Spleen (tissue), 7 donors: ENCODE results near the gene ARIH2.
A peak's percentile ranks its signal among the peaks of the same experiment; 100 is the strongest.

Experiments
- POLR2A ChIP-seq, 3 donors: fragments of 450-650 bp; IDR thresholded peaks; one replicate each; pipeline ENCODE4 v1.5.1; 2017; ENCODE audit warnings: antibody characterized with exemption in 3 of 3, mild to moderate bottlenecking in 1 of 3
- POLR2AphosphoS5 ChIP-seq, 3 donors: sonication (generic); formaldehyde crosslinking; IDR thresholded peaks; one replicate each; pipeline ENCODE4 v1.5.1; 2017; ENCODE audit warnings: antibody characterized with exemption in 3 of 3
- TF ChIP-seq, protein P1 (sequence below), 11 experiments: fragments of 200-600 bp in 7 of 11; fragments of 450-650 bp in 4 of 11; sonication (generic) in 4 of 11; IDR thresholded peaks in 8 of 11; conservative IDR thresholded peaks in 3 of 11; 1 replicate in 7 of 11; 2 replicates in 4 of 11; pipeline versions ENCODE4 v1.4.0 to v1.8.0; 2016 to 2021; ENCODE audit warnings: antibody characterized with exemption in 11 of 11, inconsistent platforms in 4 of 11, mild to moderate bottlenecking in 1 of 11
- donor health status: DM: no; HTN: no; CAD: no; lungs with moderate emphysema.
- donor health status: DM: no; HTN: no; CAD: no.
- donor health status: DM: no; HTN: no; CAD: no.

DNA sequence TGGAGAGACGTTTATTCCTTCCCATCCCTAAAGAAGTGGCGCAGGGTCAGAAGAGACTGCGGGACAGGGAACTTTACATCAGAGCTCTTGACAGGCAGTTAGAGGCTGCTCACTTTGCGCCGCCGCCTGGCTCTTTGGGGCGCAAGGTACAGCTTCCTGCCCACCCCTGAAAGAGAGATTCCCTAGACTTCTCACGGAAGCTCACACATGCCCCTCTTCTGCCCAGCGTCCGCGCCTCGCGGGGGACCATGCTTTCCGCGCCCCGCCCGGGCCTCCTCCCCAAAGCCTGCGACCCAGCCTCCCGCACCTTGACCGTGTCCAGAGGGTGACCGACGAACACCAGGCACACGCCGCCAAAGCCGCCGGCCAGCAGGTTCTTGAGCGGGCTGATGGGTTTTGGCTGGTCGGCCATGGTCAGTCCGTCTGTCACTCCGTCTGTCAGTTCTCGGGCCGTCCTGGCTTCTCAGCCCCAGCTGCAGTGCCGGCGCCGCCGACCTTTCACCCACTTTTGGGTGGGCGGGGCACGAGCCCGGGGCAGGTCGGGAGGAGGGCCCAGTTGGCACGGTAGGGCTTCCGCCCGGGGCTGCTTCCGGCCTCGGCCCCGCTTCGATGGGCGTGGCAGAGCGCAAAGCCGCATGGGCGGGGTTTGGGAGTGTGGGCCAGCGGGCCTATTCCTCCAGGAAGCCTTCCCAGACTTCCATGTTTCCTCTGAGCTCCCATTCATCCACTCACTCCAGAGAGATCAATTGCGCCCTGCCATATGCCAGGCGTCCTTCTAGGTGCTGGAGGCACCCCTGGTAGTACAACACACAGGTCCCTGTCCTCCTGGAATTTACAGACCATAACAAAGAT lies 20.0 kb upstream of the ARIH2 start, which contains the start of gene SLC25A20:
- TF ChIP-seq, protein P1, sequence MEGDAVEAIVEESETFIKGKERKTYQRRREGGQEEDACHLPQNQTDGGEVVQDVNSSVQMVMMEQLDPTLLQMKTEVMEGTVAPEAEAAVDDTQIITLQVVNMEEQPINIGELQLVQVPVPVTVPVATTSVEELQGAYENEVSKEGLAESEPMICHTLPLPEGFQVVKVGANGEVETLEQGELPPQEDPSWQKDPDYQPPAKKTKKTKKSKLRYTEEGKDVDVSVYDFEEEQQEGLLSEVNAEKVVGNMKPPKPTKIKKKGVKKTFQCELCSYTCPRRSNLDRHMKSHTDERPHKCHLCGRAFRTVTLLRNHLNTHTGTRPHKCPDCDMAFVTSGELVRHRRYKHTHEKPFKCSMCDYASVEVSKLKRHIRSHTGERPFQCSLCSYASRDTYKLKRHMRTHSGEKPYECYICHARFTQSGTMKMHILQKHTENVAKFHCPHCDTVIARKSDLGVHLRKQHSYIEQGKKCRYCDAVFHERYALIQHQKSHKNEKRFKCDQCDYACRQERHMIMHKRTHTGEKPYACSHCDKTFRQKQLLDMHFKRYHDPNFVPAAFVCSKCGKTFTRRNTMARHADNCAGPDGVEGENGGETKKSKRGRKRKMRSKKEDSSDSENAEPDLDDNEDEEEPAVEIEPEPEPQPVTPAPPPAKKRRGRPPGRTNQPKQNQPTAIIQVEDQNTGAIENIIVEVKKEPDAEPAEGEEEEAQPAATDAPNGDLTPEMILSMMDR (IDR thresholded peaks at IDR 0.05 in 8 of 11, conservative IDR thresholded peaks at IDR 0.05 in 3 of 11) = peak in 5 of 11 experiments; percentile 7 to 43 (median 27)
- TF ChIP-seq POLR2AphosphoS5 (IDR thresholded peaks at IDR 0.05) (peak; percentile 90 to 95 (median 91)), POLR2A (IDR thresholded peaks at IDR 0.05) (no peak)
